Measurements from ENCODE around the gene RAD17.
"Not testable (repeated sequence)": the region's sequence is repeated elsewhere in the genome, so short reads cannot be mapped to it uniquely, and the experiment has no call there.

The RAD17 gene, protein sequence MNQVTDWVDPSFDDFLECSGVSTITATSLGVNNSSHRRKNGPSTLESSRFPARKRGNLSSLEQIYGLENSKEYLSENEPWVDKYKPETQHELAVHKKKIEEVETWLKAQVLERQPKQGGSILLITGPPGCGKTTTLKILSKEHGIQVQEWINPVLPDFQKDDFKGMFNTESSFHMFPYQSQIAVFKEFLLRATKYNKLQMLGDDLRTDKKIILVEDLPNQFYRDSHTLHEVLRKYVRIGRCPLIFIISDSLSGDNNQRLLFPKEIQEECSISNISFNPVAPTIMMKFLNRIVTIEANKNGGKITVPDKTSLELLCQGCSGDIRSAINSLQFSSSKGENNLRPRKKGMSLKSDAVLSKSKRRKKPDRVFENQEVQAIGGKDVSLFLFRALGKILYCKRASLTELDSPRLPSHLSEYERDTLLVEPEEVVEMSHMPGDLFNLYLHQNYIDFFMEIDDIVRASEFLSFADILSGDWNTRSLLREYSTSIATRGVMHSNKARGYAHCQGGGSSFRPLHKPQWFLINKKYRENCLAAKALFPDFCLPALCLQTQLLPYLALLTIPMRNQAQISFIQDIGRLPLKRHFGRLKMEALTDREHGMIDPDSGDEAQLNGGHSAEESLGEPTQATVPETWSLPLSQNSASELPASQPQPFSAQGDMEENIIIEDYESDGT

DNA sequence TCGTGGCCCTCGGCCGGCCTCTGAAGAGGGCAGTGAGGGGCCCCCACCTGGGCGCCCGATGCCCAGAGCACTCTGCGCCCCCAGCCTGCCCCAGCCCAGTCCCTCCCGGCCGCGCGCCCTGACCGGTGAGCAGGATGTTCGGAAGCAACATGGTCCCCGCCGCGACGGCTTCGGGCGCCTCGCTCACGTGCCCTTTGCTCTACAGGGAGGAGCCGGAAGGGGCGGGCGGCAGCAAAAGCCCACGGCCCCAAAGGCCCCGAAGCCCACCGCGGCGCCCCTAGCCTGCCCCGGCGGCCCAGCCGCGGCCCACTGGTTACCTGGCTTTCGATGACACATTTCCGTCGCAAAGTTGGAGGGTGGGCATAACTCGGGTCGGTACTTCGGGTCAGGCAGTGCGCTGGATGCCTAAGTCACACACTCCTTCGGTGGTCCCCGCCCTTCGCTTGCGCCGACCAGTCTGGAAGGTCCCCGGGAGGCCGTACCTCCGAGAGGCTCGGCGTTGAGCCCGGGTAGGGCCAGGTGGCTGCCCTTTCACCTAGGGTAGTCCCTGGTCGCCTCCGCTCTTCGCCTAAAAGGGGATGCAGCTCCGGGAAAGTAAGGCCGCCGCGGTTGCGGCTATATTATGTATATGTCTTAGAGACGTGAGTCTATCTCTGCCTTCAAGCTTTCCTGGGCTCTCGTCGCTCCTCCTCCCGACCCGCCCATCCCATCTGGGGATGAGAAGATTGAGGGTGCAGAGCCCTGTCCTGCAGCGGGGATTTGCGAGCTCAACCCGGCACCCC, at the start of gene RAD17, which contains the start of the genes AK6 and TAF9:
TSS of gene RAD17 (plus strand) at position 479 of the 782 bp plus-strand sequence. CDS start 2,391 bp downstream, outside the sequence.
TSS of gene AK6 (minus strand) at position 181 of the 782 bp plus-strand sequence. CDS start at position 151, 30 bp downstream.
TSS of gene TAF9 (minus strand) at position 181 of the 782 bp plus-strand sequence. CDS start 3,783 bp downstream, outside the sequence.
- TF ChIP-seq POLR2A (IDR thresholded peaks at IDR 0.05; ENCODE audit: low read length) (peak; percentile 89), GATA1 (IDR thresholded peaks at IDR 0.05; ENCODE audit: low read depth, low read length) (no peak)
- DNase-seq: peak; percentile 97 to 98

DNA sequence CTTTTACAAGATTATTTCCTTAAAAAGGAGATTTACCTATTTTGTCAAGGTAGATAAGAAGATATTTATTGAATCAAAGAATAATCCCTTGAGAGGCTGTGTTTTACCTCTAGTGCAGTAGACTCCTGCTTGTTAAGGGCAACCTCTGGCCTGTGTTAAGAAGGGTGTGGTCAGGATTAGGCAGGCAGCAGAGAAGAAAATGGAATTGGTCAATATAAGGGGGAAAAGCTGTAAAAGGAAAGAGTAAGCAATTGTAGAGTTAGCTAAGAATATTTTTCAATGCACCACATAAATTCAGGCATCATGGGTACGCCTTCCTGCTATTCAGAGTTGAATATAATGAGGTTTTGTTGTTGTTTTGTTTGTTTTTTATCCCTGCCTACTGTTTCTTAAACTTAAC, 43.3 kb upstream of the RAD17 start:
- DNase-seq: peak in 1 of 2 experiments; percentile 6
- TF ChIP-seq POLR2A (IDR thresholded peaks at IDR 0.05; ENCODE audit: low read length) (no peak), GATA1 (IDR thresholded peaks at IDR 0.05; ENCODE audit: low read depth, low read length) (no peak)

DNA sequence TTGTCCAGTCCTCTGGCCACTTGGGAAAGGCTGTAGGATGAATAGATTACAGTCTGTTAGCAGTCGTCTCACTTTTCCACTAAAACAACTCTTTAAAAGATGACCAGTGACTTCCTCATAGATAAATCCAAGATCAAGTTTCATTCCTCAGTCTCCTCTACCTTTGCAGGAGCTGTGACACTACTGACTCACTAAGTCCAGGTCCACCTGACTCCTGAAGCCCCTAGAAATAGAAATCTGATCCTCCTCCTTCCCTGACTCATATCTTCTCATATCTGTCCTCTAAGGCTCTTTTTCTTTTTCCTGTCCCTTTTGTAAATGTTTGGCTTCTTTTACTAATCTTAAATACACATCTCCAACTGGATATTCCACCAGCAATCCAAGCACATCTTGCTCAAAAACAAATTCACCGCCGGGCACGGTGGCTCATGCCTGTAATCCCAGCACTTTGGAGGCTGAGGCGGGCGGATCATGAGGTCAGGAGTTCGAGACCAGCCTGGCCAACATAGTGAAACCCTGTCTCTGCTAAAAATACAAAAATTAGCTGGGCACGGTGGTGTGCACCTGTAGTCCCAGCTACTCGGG, 39.6 kb upstream of the RAD17 start:
- TF ChIP-seq GATA1 (IDR thresholded peaks at IDR 0.05; ENCODE audit: low read depth, low read length) (no peak), POLR2A (IDR thresholded peaks at IDR 0.05; ENCODE audit: low read length) (no peak)

DNA sequence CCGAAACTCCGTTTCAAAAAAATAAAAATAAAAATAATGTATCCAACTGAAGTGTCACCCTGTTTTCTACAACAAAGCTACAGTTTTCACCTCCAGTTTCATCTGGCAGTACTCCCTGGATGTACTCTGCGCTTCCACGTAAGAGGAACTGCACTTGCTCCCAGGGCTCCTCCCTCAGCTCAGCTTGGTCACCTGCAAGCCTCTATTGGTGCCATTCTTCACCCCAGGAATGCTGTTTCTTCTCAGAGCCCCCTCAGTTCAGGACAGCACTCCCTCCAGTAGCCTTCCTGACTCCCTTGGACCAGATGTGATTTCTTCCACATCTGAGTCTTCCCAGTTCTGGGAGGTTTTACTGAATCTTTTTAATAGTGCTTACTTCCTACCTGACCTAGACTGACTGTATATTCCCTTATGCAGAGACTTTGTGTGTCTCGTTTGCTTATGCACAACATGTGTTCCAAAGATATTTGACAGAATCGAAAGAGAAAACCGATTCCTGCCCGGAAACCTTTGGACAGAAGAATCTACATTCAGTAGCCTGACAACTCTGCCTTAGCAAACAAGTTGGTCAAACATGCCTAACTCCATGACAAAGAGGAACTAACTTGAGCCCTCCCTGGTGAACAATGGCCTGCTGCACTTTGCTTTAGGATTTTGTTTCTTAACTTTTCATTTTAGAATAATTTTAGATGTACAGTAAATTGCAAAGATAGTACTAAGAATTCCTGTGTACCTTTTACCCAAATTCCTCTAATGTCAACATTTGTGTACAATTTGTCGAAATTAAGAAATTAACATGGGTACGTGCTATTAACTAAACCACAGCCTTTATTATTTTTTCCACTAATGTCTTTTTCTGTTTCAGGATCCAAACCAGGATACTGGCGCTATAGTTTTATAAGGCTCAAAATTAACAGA, 37.8 kb upstream of the RAD17 start:
- TF ChIP-seq POLR2A (IDR thresholded peaks at IDR 0.05; ENCODE audit: low read length) (no peak), GATA1 (IDR thresholded peaks at IDR 0.05; ENCODE audit: low read depth, low read length) (no peak)
- peak in 1 of 2 experiments; percentile 27 for DNase-seq

More for the DNA sequence above, 39.6 kb upstream of the RAD17 start:
- DNase-seq: no peak

DNA sequence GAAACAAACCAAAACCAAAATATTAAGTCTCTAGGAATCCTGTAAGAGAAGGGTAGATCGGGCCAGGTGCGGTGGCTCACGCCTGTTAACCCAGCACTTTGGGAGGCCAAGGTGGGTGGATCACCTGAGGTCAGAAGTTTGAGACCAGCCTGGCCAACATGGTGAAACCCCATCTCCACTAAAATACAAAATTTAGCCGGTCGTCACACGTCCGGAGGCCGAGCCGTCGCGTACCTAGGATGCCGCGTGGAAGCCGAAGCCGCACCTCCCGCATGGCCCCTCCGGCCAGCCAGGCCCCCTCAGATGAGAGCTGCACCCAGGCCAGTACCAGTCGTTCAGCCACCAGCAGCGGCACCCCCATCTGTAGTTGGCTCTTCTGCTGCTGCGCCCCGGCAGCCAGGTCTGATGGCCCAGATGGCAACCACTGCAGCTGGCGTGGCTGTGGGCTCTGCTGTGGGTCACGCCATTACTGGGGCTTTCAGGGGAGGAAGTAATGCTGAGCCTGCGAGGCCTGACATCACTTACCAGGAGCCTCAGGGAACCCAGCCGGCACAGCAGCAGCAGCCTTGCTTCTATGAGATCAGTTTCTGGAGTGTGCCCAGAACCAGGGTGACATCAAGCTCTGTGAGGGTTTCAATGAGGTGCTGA, 35.8 kb upstream of the RAD17 start:
- DNase-seq: not testable (repeated sequence)

DNA sequence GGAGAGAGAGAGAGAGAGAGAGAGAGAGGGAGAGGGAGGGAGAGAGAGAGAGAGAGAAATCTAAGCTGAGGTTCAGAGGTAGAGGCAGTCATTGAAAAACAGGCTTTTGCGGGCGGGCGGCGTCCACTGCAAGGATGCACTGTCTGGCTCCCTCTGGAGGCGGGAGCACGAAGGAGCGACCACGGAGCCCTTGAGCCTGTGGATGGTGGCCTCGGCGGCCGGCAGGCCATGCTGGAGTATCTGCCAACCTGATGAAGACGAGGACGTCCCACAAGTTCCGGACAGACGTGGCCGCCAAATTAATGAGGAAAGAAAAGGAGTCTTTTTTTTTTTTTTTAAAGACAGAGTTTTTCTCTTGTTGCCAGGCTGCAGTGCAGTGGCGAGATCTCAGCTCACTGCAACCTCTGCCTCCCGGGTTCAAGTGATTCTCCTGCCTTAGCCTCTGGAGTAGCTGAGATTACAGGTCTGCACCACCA, 34.8 kb upstream of the RAD17 start:
- TF ChIP-seq GATA1 (IDR thresholded peaks at IDR 0.05; ENCODE audit: low read depth, low read length): no peak
- no peak for TF ChIP-seq POLR2A (IDR thresholded peaks at IDR 0.05; ENCODE audit: low read length)

DNA sequence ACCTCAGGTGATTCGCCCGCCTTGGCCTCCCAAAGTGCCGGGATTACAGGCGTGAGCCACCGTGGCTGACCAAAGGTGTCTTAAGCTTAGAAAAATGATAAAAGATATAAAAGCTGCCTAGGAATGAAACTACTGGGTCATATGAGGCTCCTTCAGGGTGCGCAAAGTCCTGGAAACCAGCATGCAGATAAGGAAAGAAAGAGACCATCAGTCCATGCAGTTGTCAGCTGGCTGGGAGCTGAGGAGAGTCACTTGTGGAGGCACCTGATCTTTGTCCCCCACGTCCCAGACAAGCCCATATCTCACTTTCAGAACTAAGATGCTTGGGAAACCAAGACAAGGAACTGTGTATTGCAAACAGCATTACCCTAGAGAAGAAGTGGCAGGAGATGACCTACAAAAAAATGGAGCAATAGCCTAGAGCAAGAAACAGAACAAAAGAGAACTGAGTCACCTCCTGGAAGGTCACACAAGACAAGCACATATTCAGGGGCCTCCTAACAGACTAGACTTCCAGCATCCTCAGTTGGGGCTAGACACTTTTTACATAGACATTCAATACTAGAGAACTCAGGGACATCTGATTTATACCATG, 34.2 kb upstream of the RAD17 start:
- TF ChIP-seq GATA1 (IDR thresholded peaks at IDR 0.05; ENCODE audit: low read depth, low read length) (no peak), POLR2A (IDR thresholded peaks at IDR 0.05; ENCODE audit: low read length) (no peak)
- DNase-seq: no peak

More for the DNA sequence above, 34.8 kb upstream of the RAD17 start:
- DNase-seq: peak; percentile 88 to 91

DNA sequence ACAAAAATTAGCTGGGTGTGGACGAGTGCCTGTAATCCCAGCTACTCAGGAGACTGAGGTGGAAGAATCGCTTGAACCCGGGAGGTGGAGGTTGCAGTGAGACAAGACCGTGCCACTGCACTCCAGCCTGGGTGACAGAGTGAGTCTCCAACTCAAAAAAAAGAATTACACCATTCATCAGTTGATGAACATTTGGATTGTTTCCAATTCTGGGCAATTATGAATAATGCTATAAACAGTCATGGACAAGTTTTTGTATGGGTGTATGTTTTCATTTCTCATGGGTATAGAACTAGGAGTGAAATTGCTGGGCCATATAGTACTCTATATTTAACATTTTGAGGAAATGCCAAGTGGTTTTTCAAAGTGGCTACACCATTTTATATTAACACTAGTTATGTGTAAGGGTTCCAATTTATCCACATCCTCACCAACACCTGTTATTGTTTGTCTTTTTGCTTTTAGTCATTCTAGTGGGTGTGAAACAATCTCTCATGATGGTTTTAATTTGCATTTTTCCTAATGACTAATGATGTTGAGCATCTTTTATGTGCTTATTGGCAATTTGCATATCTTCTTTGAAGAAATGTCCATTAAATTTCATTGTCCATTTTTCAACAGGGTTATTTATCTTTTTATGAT, 28.0 kb upstream of the RAD17 start:
- DNase-seq: no peak
- TF ChIP-seq POLR2A (IDR thresholded peaks at IDR 0.05; ENCODE audit: low read length) (no peak), GATA1 (IDR thresholded peaks at IDR 0.05; ENCODE audit: low read depth, low read length) (no peak)

DNA sequence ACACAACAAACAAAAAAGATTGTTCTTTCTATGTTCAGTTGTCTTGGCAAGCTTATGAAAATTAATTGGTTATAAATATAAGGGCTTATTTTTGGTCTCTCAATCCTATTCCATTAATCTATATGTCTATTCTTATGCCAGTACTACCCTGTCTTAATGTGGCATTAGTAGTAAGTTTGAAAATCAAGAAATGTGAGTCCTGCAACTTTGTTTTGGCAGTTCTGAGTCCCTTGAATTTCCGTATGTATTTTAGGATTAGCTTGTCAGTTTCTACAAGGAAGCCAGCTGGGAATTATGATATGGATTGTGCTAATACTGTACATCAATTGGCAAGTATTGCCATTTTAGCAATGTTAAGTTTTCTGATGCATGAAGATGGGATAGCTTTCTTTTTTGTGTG, 26.5 kb upstream of the RAD17 start:
- TF ChIP-seq POLR2A (IDR thresholded peaks at IDR 0.05; ENCODE audit: low read length) (no peak), GATA1 (IDR thresholded peaks at IDR 0.05; ENCODE audit: low read depth, low read length) (no peak)
- DNase-seq: no peak

DNA sequence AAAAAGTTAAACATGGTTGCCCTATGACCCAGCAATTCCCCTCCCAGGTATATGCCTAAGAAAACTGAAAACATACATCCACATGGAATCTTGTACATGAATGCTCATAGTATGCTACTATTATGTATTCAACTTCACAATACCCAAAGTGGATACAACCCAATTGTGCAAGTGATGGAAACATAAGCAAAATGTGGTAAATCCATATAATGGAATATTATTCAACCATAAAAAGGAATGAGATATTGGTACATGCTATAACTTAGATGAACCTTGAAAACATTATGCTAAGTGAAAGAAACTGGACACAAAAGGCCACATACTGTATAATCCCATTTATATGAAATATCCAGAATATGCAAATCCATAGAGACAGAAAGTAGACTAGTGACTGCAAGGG, 19.0 kb upstream of the RAD17 start:
- no peak for DNase-seq
- TF ChIP-seq POLR2A (IDR thresholded peaks at IDR 0.05; ENCODE audit: low read length) (no peak), GATA1 (IDR thresholded peaks at IDR 0.05; ENCODE audit: low read depth, low read length) (no peak)

DNA sequence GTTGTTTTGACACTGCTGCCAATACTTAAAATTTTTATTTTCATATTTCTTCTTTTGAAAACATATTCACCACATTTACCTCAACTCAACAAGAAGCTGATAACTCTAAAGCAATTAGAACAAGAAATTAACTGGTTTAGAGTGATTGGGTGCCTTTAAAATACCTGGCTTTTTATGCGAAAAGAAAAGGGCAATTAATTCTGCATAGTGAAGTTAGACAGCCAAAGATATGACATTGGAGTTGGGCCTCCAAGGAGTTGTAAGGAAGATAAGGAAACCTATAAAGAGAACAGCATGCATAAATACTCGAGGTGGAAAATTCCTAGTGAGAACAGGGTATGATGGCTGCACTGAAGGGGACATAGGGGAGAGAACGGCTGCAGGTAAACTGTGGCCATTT, 9.9 kb upstream of the RAD17 start:
- TF ChIP-seq GATA1 (IDR thresholded peaks at IDR 0.05; ENCODE audit: low read depth, low read length): no peak

More for the DNA sequence above, 9.9 kb upstream of the RAD17 start:
- DNase-seq: no peak

Measured in erythroblast (primary cell).